ENCODE measurements around the gene HTRA3.

- TF ChIP-seq, protein P1, sequence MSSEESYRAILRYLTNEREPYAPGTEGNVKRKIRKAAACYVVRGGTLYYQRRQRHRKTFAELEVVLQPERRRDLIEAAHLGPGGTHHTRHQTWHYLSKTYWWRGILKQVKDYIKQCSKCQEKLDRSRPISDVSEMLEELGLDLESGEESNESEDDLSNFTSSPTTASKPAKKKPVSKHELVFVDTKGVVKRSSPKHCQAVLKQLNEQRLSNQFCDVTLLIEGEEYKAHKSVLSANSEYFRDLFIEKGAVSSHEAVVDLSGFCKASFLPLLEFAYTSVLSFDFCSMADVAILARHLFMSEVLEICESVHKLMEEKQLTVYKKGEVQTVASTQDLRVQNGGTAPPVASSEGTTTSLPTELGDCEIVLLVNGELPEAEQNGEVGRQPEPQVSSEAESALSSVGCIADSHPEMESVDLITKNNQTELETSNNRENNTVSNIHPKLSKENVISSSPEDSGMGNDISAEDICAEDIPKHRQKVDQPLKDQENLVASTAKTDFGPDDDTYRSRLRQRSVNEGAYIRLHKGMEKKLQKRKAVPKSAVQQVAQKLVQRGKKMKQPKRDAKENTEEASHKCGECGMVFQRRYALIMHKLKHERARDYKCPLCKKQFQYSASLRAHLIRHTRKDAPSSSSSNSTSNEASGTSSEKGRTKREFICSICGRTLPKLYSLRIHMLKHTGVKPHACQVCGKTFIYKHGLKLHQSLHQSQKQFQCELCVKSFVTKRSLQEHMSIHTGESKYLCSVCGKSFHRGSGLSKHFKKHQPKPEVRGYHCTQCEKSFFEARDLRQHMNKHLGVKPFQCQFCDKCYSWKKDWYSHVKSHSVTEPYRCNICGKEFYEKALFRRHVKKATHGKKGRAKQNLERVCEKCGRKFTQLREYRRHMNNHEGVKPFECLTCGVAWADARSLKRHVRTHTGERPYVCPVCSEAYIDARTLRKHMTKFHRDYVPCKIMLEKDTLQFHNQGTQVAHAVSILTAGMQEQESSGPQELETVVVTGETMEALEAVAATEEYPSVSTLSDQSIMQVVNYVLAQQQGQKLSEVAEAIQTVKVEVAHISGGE (tag by site-specific recombination; conservative IDR thresholded peaks at IDR 0.05; ENCODE audit: low read depth): no peak
- TF ChIP-seq ZNF768 (tag by site-specific recombination; IDR thresholded peaks at IDR 0.05): no peak
- no peak for TF ChIP-seq WT1 (tag by site-specific recombination; IDR thresholded peaks at IDR 0.05)
These were observed 84.4 kb downstream of the HTRA3 start for GRCh38 chr4:8353912-8354453.

All from HEK293 (cell line).